ENCODE measurements around the gene CCSAP. TPM values are rescaled to one million over a fixed set of nuclear protein-coding genes. Genes with fewer than 3 reads are reported as not detected.

CCSAP gene
- total RNA-seq, 4 donors from 2014 or later: 5.1 to 6.7 (median 6.2) TPM

GRCh38 chr1:229339520-229339919 lies 3.3 kb downstream of the CCSAP start:
- no peak for ATAC-seq
- WGBS, 2 donors (ENCODE audit: low coverage in 1 of 2): 96 to 100% methylated on average over 1 to 3 of the region's 3 CpGs
- Histone ChIP-seq H3K36me3 (peaks cover 0 to 8% of the 10 kb centered on the region in 2 donors), H3K27ac (no peak overlapping the region), H3K4me3 (no peak overlapping the region), H3K4me1 (peaks cover 0 to 32% (median 3%) of the 10 kb centered on the region in 3 donors), H3K27me3 (no peaks in the 10 kb centered on the region), H3K9me3 (no peaks in the 10 kb centered on the region)
- TF ChIP-seq CTCF (IDR thresholded peaks at IDR 0.05): no peak
- TF ChIP-seq POLR2AphosphoS5 (IDR thresholded peaks at IDR 0.05): no peak
- no peak for TF ChIP-seq EP300 (IDR thresholded peaks at IDR 0.05)
- TF ChIP-seq POLR2A (IDR thresholded peaks at IDR 0.05): no peak

- Histone ChIP-seq H3K27me3 (no peaks in the 10 kb centered on the region), H3K4me1 (peaks cover 0 to 31% (median 3%) of the 10 kb centered on the region in 3 donors), H3K4me3 (no peak overlapping the region), H3K27ac (no peak overlapping the region), H3K36me3 (peaks cover 0 to 8% of the 10 kb centered on the region in 2 donors), H3K9me3 (no peaks in the 10 kb centered on the region)
- TF ChIP-seq EP300 (IDR thresholded peaks at IDR 0.05) (no peak), POLR2AphosphoS5 (IDR thresholded peaks at IDR 0.05) (no peak), POLR2A (IDR thresholded peaks at IDR 0.05) (no peak), CTCF (IDR thresholded peaks at IDR 0.05) (no peak)
- ATAC-seq: no peak
- WGBS, 2 donors (ENCODE audit: low coverage in 1 of 2): 90% methylated on average over 3 of the region's 4 CpGs
Measured at GRCh38 chr1:229339086-229339485, 3.8 kb downstream of the CCSAP start.

GRCh38 chr1:229336345-229336744 lies 6.5 kb downstream of the CCSAP start:
- TF ChIP-seq CTCF (IDR thresholded peaks at IDR 0.05) (no peak), POLR2A (IDR thresholded peaks at IDR 0.05) (no peak), POLR2AphosphoS5 (IDR thresholded peaks at IDR 0.05) (no peak), EP300 (IDR thresholded peaks at IDR 0.05) (no peak)
- whole genome bisulfite sequencing, 2 donors (ENCODE audit: low coverage in 1 of 2): 82 to 90% methylated on average over 2 to 3 of the region's 3 CpGs
- Histone ChIP-seq H3K4me1 (peaks cover 0 to 13% (median 2%) of the 10 kb centered on the region in 3 donors), H3K4me3 (no peak overlapping the region), H3K27me3 (no peaks in the 10 kb centered on the region), H3K9me3 (no peaks in the 10 kb centered on the region), H3K36me3 (peaks cover 0 to 8% of the 10 kb centered on the region in 2 donors), H3K27ac (no peak overlapping the region)
- no peak for ATAC-seq

- Histone ChIP-seq H3K27me3 (no peaks in the 10 kb centered on the region), H3K27ac (no peak overlapping the region), H3K4me1 (no peaks in the 10 kb centered on the region), H3K9me3 (no peaks in the 10 kb centered on the region), H3K4me3 (no peak overlapping the region), H3K36me3 (peaks cover 0 to 14% of the 10 kb centered on the region in 2 donors)
- no peak for ATAC-seq
- WGBS, 2 donors (ENCODE audit: low coverage in 1 of 2): 93 to 100% methylated on average over 1 to 2 of the region's 2 CpGs
- no peak for TF ChIP-seq EP300 (IDR thresholded peaks at IDR 0.05)
- TF ChIP-seq POLR2A (IDR thresholded peaks at IDR 0.05): no peak
- TF ChIP-seq POLR2AphosphoS5 (IDR thresholded peaks at IDR 0.05): no peak
- TF ChIP-seq CTCF (IDR thresholded peaks at IDR 0.05): no peak
Measured at GRCh38 chr1:229334716-229335115, 8.1 kb downstream of the CCSAP start.

- Histone ChIP-seq H3K27me3 (no peaks in the 10 kb centered on the region), H3K27ac (no peak overlapping the region), H3K4me1 (no peaks in the 10 kb centered on the region), H3K4me3 (no peak overlapping the region), H3K36me3 (peaks cover 0 to 19% of the 10 kb centered on the region in 2 donors), H3K9me3 (no peaks in the 10 kb centered on the region)
- WGBS, 2 donors (ENCODE audit: low coverage in 1 of 2): 54 to 76% methylated on average over 2 of the region's 2 CpGs
- no peak for TF ChIP-seq EP300 (IDR thresholded peaks at IDR 0.05)
- TF ChIP-seq CTCF (IDR thresholded peaks at IDR 0.05): no peak
- no peak for TF ChIP-seq POLR2AphosphoS5 (IDR thresholded peaks at IDR 0.05)
- TF ChIP-seq POLR2A (IDR thresholded peaks at IDR 0.05): no peak
- ATAC-seq: no peak
Measured at GRCh38 chr1:229334269-229334668, 8.6 kb downstream of the CCSAP start.
